H7 (cell line): ENCODE measurements around the gene PRM1. TPM values are rescaled to one million over a fixed set of nuclear protein-coding genes. Genes with fewer than 3 reads are reported as not detected.
A peak's percentile ranks its signal among the peaks of the same experiment; 100 is the strongest.
"Not testable (repeated sequence)": the region's sequence is repeated elsewhere in the genome, so short reads cannot be mapped to it uniquely, and the experiment has no call there.

ENCODE experiments used
- DNase-seq: peaks from one replicate; pipeline ENCODE4 v3.0.0; 2012
- H3K27me3 ChIP-seq: 2 replicates; pipeline ENCODE4 v1.6.0; 2011; ENCODE audit warnings: mild to moderate bottlenecking, low read length; ENCODE audit not compliant: control insufficient read depth, insufficient read depth
- H3K36me3 ChIP-seq: replicated peaks from 2 replicates; pipeline ENCODE4 v1.5.1; 2011; ENCODE audit warnings: low read length; ENCODE audit not compliant: control insufficient read depth, insufficient read depth
- H3K4me3 ChIP-seq: 2 replicates; pipeline ENCODE4 v1.5.1; 2011; ENCODE audit warnings: low read depth, mild to moderate bottlenecking, control low read depth, low read length, moderate library complexity; ENCODE audit not compliant: insufficient read depth
- total RNA-seq: library from RNA; depleted of rRNA; stranded (reverse); fragments of >200 nt; shearing (Covaris generic); gene quantifications from 2 replicates; pipeline ENCODE4 v1.2.3, GENCODE V29; 2014

The PRM1 gene
- total RNA-seq, 1 experiment from 2014 or later = not detected

DNA sequence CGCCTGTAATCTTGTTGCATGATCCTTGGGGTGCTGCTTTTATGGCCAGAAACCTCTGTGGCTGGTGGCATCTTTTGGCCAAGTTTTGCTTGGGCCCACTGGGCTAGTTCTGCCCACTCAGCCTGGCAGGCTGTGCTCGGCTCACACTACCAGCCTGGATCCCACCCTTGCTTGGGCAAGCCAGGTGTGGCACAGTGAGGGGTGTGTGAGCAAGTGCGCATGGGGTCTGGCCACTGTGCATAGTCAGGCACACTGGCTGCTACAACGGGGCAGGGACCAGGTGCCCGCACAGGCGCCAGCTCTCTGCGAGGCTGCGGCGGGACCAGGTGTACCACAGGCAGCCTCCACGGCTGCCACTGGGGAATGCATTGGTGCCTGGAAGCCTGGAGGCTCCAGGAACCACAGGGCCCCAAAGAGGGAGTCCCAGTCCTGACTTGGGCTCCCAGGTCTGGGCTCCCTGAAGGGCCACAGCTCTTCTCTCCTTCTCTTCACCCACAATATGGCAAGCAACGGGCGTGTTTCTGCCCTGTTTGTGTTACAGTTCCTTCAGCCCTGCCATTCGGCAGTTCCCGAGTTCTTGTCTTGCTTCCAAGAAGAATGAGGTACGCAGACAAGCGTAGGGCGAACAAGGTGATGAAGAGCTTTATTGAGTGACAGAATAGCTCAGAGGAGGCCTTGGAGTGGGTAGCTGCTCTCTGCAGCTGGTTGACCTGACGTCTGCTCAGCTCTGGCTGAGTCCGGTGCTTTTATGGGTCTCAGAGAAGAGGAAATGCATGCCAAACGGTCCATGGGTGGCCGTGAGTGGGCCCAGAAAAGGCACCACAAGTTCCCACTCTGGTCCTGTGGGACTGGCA lies 26.7 kb upstream of the PRM1 start:
- no peak for DNase-seq
- no peaks in the 10 kb centered on the region for H3K27me3 ChIP-seq

DNA sequence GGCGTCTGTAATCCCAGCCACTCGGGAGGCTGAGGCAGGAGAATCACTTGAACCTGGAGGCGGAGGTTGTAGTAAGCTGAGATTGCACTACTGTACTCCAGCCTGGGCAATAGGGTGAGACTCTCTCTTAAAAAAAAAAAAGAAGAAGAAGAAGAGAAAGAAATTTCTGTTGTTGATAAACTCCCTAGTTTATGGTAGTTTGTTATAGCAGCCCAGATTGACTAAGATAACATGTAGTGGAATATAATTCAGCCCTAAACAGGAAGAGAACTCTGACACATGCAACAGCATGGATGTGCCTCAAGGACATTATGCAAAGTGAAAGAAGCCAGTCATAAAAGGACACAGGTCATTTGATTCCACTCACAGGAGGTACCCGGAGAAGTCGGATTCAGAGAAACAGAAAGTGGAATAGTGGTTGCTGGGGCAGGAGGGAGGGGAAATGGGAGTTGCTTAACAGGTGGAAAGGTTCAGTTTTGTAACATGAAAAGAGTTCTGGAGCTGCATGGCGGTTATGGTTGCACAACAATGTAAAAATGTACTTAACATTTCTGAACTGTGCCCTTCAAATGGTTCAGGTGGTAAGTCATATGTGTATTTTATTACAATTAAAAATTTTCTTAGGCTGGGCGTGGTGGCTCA lies 26.0 kb upstream of the PRM1 start:
- DNase-seq = no peak
- H3K4me3 ChIP-seq = no peak overlapping the region
- no peaks in the 10 kb centered on the region for H3K36me3 ChIP-seq
- no peaks in the 10 kb centered on the region for H3K27me3 ChIP-seq

More for the DNA sequence above, 26.7 kb upstream of the PRM1 start:
- Histone ChIP-seq H3K36me3 (no peaks in the 10 kb centered on the region), H3K4me3 (no peak overlapping the region)

DNA sequence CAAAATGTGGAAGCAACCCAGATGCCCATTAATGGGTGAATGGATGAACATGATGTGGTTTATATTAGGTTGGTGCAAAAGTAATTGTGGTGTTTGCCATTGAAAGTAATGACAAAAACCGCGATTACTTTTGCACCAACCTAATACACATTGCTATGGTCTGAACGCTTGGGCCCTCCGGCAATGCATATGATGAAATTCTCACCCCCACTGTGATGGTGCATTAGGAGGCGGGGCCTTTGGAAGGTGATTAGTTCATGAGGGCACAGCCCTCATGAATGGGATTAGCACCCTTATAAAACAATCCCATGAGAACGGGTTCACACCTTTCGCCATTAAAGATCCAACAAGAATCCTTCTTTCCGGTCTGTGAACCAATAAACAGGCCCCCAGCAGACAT lies 25.3 kb upstream of the PRM1 start:
- H3K36me3 ChIP-seq = no peaks in the 10 kb centered on the region
- DNase-seq = no peak
- H3K27me3 ChIP-seq = no peaks in the 10 kb centered on the region
- no peak overlapping the region for H3K4me3 ChIP-seq

DNA sequence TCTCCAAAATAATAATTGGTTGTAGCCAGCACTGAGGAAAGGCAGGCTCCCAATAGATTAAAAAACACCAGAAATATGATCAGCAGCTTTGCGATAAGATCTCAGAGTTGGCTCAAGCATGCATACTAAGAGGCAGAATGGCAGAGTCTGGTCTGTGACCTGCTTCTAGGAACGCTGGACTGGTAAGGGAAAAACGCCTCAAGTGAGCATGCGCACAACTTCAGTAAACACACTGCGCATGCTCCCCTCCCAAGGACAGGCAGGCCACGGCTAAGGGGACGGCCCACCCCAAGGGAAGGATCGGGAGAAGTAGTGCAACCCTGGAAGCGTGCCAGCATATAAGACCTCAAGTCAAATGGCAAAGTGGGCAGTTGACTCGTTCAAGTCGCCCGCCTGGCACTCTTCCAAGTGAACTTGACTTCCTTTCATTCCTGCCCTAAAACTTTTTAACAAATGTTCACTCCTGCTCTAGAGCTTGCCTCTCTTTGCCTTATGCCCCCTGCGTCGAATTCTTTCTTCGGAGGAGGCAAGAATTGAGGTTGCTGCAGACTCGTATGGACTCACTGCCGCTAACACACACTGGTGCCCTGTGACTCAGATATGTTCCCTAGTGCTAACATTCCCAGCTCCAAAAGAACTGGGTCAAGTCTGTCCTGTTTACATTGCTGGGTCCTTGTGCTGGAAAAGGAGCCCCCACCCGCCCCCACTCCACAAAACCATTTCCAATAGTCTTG lies 22.4 kb upstream of the PRM1 start:
- Histone ChIP-seq H3K4me3 (no peak overlapping the region), H3K27me3 (no peaks in the 10 kb centered on the region), H3K36me3 (no peaks in the 10 kb centered on the region)
- DNase-seq = no peak

DNA sequence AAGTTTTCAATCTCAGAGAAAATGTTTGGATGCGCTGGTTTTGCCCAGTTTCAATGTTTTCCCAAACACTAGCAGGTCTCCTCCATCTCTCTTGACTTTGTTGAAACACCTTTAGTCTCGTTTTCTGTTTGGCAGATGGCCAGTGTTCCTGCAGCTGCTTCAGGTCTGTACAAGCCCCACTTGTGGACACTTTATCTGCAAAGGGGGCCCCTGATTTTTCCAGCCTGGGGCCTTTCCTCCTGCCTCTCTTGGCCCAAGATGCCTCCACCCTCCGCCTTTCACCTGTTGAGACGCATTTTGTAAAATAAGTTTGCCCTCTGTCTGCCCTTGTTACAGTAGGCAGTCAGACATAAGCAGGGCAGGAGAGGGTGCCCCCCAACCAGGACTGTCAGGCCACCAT lies 21.8 kb upstream of the PRM1 start:
- no peak for DNase-seq
- no peaks in the 10 kb centered on the region for H3K36me3 ChIP-seq
- H3K27me3 ChIP-seq = no peaks in the 10 kb centered on the region

DNA sequence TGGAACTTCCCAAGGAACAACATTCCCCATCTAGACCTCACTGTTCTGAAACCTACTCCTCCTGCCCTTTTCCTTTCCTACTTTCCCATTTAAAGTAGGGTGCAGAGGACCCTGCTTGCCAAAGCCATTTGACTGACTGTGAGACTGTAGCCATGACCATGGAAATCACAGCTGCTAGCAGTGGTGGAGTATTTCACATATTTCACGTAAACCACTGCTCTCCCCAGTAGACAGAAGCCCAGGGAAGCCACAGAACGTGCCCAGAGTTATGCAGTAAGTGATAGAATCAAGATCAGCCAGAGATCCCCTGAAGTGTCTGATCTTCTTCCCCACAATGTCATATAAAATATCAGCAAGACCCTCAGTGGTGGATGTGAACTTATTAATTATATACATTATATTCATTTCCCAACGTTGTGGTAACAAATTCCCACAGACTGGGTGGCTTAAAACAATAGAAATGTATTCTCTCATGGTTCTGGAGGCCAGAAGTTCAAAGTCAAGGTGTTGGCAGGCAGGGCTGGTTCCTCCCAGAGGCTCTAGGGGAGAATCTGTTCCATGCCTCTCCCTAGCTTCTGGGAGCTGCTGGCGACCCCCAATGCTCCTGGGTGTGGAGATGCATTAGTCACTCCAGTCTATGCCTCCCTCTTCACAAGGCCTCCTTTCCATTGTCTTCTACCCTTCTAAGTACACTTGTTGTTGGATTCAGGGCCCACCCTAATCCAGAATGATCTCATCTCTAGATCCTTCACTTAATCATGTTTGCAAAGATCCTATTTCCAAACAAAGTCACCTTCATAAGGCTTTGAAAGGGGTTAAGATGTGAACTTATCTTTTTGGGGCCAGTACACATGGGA lies 20.7 kb upstream of the PRM1 start:
- Histone ChIP-seq H3K27me3 (no peaks in the 10 kb centered on the region), H3K4me3 (no peak overlapping the region), H3K36me3 (no peaks in the 10 kb centered on the region)
- no peak for DNase-seq

More for the DNA sequence above, 21.8 kb upstream of the PRM1 start:
- no peak overlapping the region for H3K4me3 ChIP-seq

DNA sequence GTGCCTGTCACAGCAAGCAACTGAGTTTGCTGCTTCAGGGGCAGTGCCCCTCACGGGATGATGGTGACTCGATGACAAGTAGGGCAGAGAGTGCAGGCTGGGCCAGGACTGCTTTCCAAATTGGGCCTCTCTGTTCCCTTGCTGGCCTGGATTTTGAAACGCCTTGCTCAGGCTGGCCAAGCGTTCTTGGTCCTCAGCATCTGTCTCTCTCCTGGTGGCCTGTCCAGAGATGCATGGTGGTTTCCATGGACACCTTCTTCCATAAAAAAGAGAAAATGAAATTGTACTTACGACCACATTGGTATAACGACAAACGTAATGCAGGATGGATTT lies 19.4 kb upstream of the PRM1 start:
- Histone ChIP-seq H3K27me3 (no peaks in the 10 kb centered on the region), H3K36me3 (no peaks in the 10 kb centered on the region), H3K4me3 (no peak overlapping the region)
- no peak for DNase-seq

DNA sequence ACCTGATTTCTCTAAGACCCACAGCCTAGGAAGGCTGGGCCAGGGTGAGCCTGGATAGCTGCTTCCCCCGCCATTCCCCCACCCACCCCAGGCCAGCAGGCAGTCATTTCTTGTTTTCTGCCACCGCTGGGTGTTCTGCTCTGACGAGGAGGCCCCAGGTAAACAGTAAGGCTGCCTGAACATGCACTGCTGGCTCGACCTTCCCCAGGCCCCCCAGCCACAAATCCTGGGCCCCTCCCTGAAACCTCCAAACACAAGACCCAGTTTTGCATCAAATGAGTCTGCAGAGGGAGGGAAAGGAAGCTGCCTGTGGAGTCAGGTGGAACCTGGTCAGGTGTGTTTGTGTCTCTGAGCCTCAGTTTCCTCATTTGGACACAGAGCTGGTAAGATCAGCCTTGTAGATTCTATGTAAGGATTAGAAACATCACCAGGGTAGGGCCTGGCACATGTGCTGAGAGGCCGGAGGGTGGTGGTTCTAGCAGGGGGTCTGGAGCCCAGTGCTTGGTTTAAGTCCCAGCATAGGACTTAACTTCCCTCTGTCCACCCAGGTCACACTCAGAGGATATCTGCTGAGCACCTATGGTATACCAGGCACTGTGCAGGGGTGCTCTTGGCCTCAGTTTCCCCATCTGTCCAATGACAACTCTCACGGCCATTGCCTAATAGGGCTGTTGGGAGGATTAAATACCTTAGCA lies 18.9 kb upstream of the PRM1 start:
- Histone ChIP-seq H3K27me3 (no peaks in the 10 kb centered on the region), H3K4me3 (no peak overlapping the region), H3K36me3 (no peaks in the 10 kb centered on the region)
- no peak for DNase-seq

DNA sequence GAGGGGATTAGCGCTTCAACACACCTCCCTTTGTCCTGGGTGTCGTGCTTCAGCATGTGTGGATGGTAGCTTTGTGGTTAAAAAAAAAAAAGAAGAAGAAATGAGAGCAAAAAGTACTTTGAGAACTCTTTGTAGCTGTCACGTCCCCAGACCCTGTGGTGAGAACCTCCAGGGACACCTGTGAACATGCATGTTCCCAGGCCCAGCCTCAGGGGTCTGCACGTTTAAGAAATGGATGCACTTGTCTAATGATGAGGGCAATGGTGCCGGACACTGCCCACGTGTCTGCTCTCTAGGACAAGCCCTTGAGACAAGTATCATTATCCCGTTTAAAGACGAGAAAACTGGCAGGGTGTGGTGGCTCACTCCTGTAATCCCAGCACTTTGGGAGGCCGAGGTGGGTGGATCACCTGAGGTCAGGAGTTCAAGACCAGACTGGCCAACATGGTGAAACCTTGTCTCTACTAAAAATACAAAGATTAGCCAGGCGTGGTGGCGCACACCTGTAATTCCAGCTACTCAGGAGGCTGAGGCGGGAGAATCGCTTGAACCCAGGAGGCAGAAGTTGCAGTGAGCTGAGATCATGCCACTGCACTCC lies 17.9 kb upstream of the PRM1 start:
- H3K4me3 ChIP-seq, H3K36me3 ChIP-seq, H3K27me3 ChIP-seq: not testable (repeated sequence)

DNA sequence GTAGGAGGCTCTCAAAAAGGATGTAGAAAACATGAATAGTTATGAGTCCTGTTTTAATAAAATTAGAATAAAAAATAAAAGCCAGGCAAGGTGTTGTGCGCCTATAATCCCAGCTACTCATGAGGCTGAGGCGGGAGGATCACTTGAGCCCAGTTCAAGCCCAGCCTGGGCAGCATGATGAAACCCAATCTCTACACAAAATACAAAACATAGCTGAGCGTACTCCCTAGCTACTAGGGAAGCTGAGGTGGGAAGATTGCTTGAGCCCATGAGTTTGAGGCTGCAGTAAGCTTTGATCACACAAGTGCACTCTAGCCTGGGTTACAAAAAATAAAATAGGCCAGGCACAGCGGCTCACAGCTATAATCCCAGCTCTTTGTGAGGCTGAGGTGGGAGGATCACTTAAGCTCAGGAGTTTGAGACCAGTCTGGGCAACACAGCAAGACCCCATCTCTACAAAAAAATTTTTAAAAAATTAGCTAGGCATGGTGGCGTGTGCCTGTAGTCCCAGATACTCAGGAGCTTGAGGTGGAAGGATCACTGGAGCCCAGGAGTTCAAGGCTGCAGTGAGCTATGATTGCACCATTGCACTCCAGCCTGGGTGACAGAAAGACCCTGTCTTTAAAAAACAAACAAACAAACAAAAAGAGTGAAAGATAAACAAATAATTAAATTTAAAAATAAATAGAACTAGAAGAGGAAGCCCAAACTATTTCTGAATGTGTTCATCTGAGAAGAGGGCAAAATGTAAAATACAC lies 17.2 kb upstream of the PRM1 start:
- Histone ChIP-seq H3K4me3 (no peak overlapping the region), H3K36me3 (no peaks in the 10 kb centered on the region), H3K27me3 (no peaks in the 10 kb centered on the region)
- DNase-seq = no peak

More for the DNA sequence above, 17.9 kb upstream of the PRM1 start:
- DNase-seq = not testable (repeated sequence)

DNA sequence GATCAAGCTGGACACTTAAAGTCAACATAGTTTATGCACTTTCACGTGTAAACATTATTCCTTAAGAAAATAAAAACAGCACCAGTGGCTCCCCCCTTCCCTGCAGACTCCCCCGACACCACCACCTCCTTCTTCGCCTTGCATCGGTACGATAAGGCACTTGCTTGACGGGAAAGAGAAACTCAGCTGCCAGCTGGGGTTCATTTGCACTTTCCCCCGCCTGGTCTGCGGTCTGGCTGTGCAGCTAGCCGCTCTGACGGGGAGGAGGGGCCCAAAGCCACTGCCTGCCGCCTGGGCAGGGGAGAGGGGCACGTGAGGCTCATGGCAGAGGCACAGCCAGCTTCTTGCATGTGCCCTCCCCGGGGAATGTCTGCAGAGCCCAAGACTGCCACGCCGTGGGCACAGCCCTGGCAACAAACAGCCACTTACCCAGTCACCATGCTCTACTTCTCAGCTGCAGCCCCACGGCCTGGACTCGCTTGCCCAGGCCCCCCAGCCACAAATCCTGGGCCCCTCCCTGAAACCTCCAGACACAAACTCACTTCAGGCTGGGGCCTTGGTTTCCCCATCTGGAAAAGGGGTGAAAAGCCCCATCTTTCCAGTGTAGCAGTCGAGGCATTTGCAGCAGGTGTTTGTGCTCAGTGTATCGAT lies 16.5 kb upstream of the PRM1 start:
- peak; percentile 85 for DNase-seq
- H3K4me3 ChIP-seq = no peak overlapping the region
- no peaks in the 10 kb centered on the region for H3K27me3 ChIP-seq
- H3K36me3 ChIP-seq = no peaks in the 10 kb centered on the region

DNA sequence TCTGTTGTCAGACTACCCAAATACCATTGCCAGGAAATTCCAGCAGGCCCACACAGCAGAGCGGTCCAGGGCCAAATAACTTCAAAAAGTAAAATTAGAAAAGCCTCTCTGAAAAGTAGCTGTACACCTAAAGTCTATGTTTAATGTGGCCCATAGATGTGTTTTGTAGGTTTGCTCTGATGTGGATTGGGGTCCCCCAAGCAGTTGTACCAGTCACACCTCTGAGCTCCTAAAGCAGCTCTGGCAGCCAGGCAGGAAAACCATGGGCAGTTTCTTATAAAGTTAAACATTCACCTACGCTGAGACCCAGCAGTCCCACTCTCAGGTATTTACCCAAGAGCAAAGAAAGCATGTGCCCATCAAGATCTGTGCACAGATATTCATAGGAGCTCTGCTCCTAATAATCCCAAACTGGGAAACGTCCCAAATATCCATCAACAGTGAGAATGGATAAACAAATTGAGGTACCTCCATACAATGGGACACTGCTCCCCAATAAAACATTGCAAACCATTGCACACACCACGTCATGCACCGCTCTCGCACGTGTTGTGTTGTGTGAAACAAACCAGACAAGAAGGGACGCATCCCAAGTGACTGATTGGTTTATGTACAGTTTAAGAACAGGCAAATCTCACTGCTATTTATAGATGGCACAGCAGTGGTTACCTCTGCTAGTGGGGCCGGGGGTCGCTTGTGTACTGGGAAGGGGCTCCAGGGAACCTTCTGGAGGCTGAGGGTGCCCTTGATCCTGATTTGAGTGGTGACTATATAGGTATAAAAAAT lies 15.8 kb upstream of the PRM1 start:
- no peaks in the 10 kb centered on the region for H3K36me3 ChIP-seq
- DNase-seq = no peak
- no peak overlapping the region for H3K4me3 ChIP-seq
- H3K27me3 ChIP-seq = no peaks in the 10 kb centered on the region
